Measurements from ENCODE around the gene SH3BP4. TPM values are rescaled to one million over a fixed set of nuclear protein-coding genes. Genes with fewer than 3 reads are reported as not detected.

The SH3BP4 gene
- total and polyA plus RNA-seq, 10 of the 15 experiments (the other 5 are each of a cell fraction or from before 2014, with no cell fraction given), result 0.03 to 0.36 TPM; not detected in 8

GRCh38 chr2:234974501-234975385 lies 22.9 kb downstream of the SH3BP4 start (continued):
- TF ChIP-seq ZNF687 (IDR thresholded peaks at IDR 0.05), result no peak
- no peak for TF ChIP-seq USF2 (IDR thresholded peaks at IDR 0.05; ENCODE audit: borderline replicate concordance, low read depth, low read length)

GRCh38 chr2:234975611-234976010 lies 23.8 kb downstream of the SH3BP4 start:
- H4K20me1 ChIP-seq (ENCODE audit: control insufficient read depth, insufficient read depth), result no peaks in the 10 kb centered on the region
- ChIA-PET RAD21 (ENCODE audit: unreplicated experiment) (no interaction called here), POLR2A (no interaction called here), CTCF (no interaction called here), SMC1A (ENCODE audit: uncharacterized antibody, unreplicated experiment) (no interaction called here)
- no peak overlapping the region for H3K27ac ChIP-seq (ENCODE audit: control insufficient read depth, insufficient read depth)
- BruUV-seq (replicated peaks), result no TSS peak
- ATAC-seq, result no peak
- no peaks in the 10 kb centered on the region for H3K27me3 ChIP-seq (replicated peaks in 1 of 2; ENCODE audit: control insufficient read depth in 2 of 2, insufficient read depth in 2 of 2, low read length in 1 of 2)
- intact Hi-C loops (cut with micrococcal nuclease; ENCODE audit: unreplicated experiment) (no loop called here), in situ Hi-C loops (cut with MboI) (no loop called here)
- no peak overlapping the region for H3K4me3 ChIP-seq
- no peaks in the 10 kb centered on the region for H3K79me2 ChIP-seq (ENCODE audit: control insufficient read depth, insufficient read depth, low read length)
- H3K4me2 ChIP-seq (ENCODE audit: control insufficient read depth, insufficient read depth), result no peak overlapping the region
- no peaks in the 10 kb centered on the region for H3K4me1 ChIP-seq (ENCODE audit: control insufficient read depth, insufficient read depth, low read length)
- no peak for DNase-seq (ENCODE audit: low read depth, low spot score)
- no peak for TF ChIP-seq POLR2A (IDR thresholded peaks at IDR 0.05; ENCODE audit: low read depth, low read length)
- TF ChIP-seq PAX5 (IDR thresholded peaks at IDR 0.05; ENCODE audit: borderline replicate concordance, low read depth, low read length), result no peak
- TF ChIP-seq SMAD1 (IDR thresholded peaks at IDR 0.05; ENCODE audit: low read depth, partially characterized antibody), result no peak
- no peak for TF ChIP-seq GABPA (IDR thresholded peaks at IDR 0.05; ENCODE audit: low read depth)
- TF ChIP-seq RB1 (IDR thresholded peaks at IDR 0.05; ENCODE audit: borderline replicate concordance), result no peak
- TF ChIP-seq SPI1 (IDR thresholded peaks at IDR 0.05; ENCODE audit: borderline replicate concordance, insufficient read depth, low read depth, low read length), result no peak
- 0% methylated on average over 1 of the region's 1 CpG for WGBS (ENCODE audit: insufficient coverage, insufficient replicate concordance, low lambda C conversion rate, missing lambda C conversion rate)
- FAIRE-seq, result no peak
- no peaks in the 10 kb centered on the region for H3K9me3 ChIP-seq (replicated peaks; ENCODE audit: control insufficient read depth, insufficient read depth, low read length)
- H3K36me3 ChIP-seq (ENCODE audit: control insufficient read depth in 2 of 2, insufficient read depth in 2 of 2, low read length in 1 of 2), result no peaks in the 10 kb centered on the region
- H3K9ac ChIP-seq (ENCODE audit: control insufficient read depth, insufficient read depth, low read length), result no peak overlapping the region
- H2AFZ ChIP-seq (ENCODE audit: control insufficient read depth, low read depth, low read length), result no peak overlapping the region

Measured in GM12878 (cell line).